AG04450 (cell line): ENCODE measurements around the gene ZFP82. TPM values are rescaled to one million over a fixed set of nuclear protein-coding genes. Genes with fewer than 3 reads are reported as not detected.

Experiments used
- CTCF ChIA-PET: fragments of 300-600, 350-600 bp; formaldehyde crosslinking; extraction: SDS; loops from one replicate; lab custom pipeline; 2022; ENCODE audit warnings: antibody characterized with exemption, inconsistent platforms; lab: Charles Lee
- POLR2A ChIA-PET: fragments of 350-600 bp; formaldehyde crosslinking; extraction: SDS; loops from one replicate; lab custom pipeline; 2021; ENCODE audit warnings: antibody characterized with exemption, inconsistent platforms; lab: Yijun Ruan, JAX
- DNase-seq: peaks from one replicate; pipeline ENCODE4 v3.0.0-alpha.2; 2011; ENCODE audit warnings: low read depth, low spot score
- H3K27ac ChIP-seq: one replicate; pipeline ENCODE4 v1.5.1; 2012; ENCODE audit warnings: low read depth, low read length, control low read depth
- H3K27me3 ChIP-seq: one replicate; pipeline ENCODE4 v1.6.0; 2012; ENCODE audit warnings: low read length; ENCODE audit not compliant: control insufficient read depth, insufficient read depth
- H3K4me3 ChIP-seq: 2 replicates; pipeline ENCODE4 v1.5.1; 2011; ENCODE audit warnings: mild to moderate bottlenecking, low read depth, low read length, control low read depth
- H3K9me3 ChIP-seq: 2 replicates; pipeline ENCODE4 v1.5.1; 2012; ENCODE audit warnings: low read length; ENCODE audit not compliant: control insufficient read depth, insufficient read depth
- polyA minus RNA-seq: library from RNA; depleted of rRNA, polyadenylated mRNA; stranded (reverse); fragments of >200 nt; gene quantifications from 2 replicates; pipeline ENCODE4 v1.2.3, GENCODE V29; 2011; rRNA and poly(A)+ RNA removed
- polyA plus RNA-seq: library from polyadenylated mRNA; depleted of rRNA; stranded (reverse); fragments of >200 nt; gene quantifications from 2 replicates; pipeline ENCODE4 v1.2.3, GENCODE V29; 2011; rRNA removed
- TF ChIP-seq, protein P1 (sequence below): IDR thresholded peaks from 2 replicates; pipeline ENCODE4 v1.5.1; 2011; ENCODE audit warnings: low read depth, low read length, control low read depth, inconsistent platforms

The ZFP82 gene
- polyA plus RNA-seq (4.6 and 6.2 TPM in 2 replicates), polyA minus RNA-seq (4.5 and 10.0 TPM in 2 replicates)

GRCh38 chr19:36418287-36419001 lies at the start of gene ZFP82:
TSS of gene ZFP82 (minus strand) at chr19:36418644. CDS start at chr19:36409789, 8,855 bp downstream.
- ChIA-PET POLR2A (interaction anchor here (1.2 to 1.4 kb wide), 2 partner anchors 71 to 110 kb away, joined by 4 to 6 read pairs; partner anchors contain the start of gene ZNF566), CTCF (interaction anchor here (0.8 kb wide), 1 partner anchor 40 kb away, joined by 5 read pairs; the partner anchor contains the start of gene ZFP14)
- DNase-seq: peak; percentile 27

GRCh38 chr19:36460046-36460445 lies 41.6 kb upstream of the ZFP82 start:
- no peak for DNase-seq
- H3K9me3 ChIP-seq: peaks cover 31% of the 10 kb centered on the region
- no peaks in the 10 kb centered on the region for H3K27me3 ChIP-seq
- ChIA-PET CTCF (no interaction called here), POLR2A (no interaction called here)
- no peak overlapping the region for H3K27ac ChIP-seq
- TF ChIP-seq, protein P1, sequence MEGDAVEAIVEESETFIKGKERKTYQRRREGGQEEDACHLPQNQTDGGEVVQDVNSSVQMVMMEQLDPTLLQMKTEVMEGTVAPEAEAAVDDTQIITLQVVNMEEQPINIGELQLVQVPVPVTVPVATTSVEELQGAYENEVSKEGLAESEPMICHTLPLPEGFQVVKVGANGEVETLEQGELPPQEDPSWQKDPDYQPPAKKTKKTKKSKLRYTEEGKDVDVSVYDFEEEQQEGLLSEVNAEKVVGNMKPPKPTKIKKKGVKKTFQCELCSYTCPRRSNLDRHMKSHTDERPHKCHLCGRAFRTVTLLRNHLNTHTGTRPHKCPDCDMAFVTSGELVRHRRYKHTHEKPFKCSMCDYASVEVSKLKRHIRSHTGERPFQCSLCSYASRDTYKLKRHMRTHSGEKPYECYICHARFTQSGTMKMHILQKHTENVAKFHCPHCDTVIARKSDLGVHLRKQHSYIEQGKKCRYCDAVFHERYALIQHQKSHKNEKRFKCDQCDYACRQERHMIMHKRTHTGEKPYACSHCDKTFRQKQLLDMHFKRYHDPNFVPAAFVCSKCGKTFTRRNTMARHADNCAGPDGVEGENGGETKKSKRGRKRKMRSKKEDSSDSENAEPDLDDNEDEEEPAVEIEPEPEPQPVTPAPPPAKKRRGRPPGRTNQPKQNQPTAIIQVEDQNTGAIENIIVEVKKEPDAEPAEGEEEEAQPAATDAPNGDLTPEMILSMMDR: no peak
- no peak overlapping the region for H3K4me3 ChIP-seq

More at GRCh38 chr19:36418287-36419001, at the start of gene ZFP82:
- H3K4me3 ChIP-seq: peak within 1 kb of the TSS; percentile 70
- H3K27me3 ChIP-seq: no peaks in the 10 kb centered on the region
- H3K27ac ChIP-seq: peak within 1 kb of the TSS; percentile 90
- TF ChIP-seq, protein P1: no peak
- H3K9me3 ChIP-seq: peaks cover 52% of the 10 kb centered on the region

DNA sequence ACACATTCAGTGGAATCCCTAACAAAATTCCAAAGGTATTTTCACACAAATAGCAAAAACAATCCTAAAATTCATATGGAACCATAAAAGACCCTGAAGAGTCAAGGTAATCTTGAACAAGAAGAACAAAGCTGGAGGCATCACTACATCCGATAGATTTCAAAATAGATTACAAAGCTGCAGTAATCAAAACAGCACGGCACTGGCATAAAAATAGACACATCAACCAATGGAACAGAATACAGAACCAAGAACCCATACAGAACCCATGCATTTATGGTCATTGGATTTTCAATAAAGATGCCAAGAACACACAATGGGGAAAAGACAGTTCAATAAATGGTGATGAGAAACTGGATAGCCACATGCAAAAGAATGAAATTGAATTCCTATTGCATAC lies 38.4 kb upstream of the ZFP82 start:
- Histone ChIP-seq H3K27me3 (no peaks in the 10 kb centered on the region), H3K9me3 (peaks cover 30% of the 10 kb centered on the region), H3K4me3 (no peak overlapping the region), H3K27ac (no peak overlapping the region)
- TF ChIP-seq, protein P1: no peak
- ChIA-PET POLR2A (no interaction called here), CTCF (interaction anchor here (0.6 kb wide), 1 partner anchor 267 kb away, joined by 3 read pairs; no protein-coding TSS in a partner anchor)
- DNase-seq: no peak

- Histone ChIP-seq H3K9me3 (peaks cover 40% of the 10 kb centered on the region), H3K27me3 (no peaks in the 10 kb centered on the region), H3K27ac (no peak overlapping the region), H3K4me3 (no peak overlapping the region)
- ChIA-PET POLR2A (no interaction called here), CTCF (no interaction called here)
- TF ChIP-seq, protein P1: no peak
- no peak for DNase-seq
These were observed 30.7 kb upstream of the ZFP82 start for GRCh38 chr19:36449059-36449670.

- POLR2A ChIA-PET: no interaction called here
- H3K9me3 ChIP-seq: peaks cover 45% of the 10 kb centered on the region
- CTCF ChIA-PET: no interaction called here
- TF ChIP-seq, protein P1: no peak
- no peak overlapping the region for H3K27ac ChIP-seq
- no peak overlapping the region for H3K4me3 ChIP-seq
- DNase-seq: no peak
- H3K27me3 ChIP-seq: no peaks in the 10 kb centered on the region
These were observed 22.9 kb upstream of the ZFP82 start for GRCh38 chr19:36441339-36441738.
